GM18505 (cell line): Measurements from ENCODE around the gene TP53I3.
"Not testable (repeated sequence)": the region's sequence is repeated elsewhere in the genome, so short reads cannot be mapped to it uniquely, and the experiment has no call there.

Source experiments
- ATAC-seq: cut with Tn5 transposase; IDR thresholded peaks from one replicate; pipeline ENCODE4 v1.9.1; 2021; ENCODE audit not compliant: unreplicated experiment
- POLR2A ChIP-seq: IDR thresholded peaks from 4 replicates; pipeline ENCODE4 v1.6.1; 2011; ENCODE audit warnings: borderline replicate concordance; ENCODE audit not compliant: insufficient read depth, insufficient read length; ENCODE audit errors: extremely low read depth

TP53I3 gene

DNA sequence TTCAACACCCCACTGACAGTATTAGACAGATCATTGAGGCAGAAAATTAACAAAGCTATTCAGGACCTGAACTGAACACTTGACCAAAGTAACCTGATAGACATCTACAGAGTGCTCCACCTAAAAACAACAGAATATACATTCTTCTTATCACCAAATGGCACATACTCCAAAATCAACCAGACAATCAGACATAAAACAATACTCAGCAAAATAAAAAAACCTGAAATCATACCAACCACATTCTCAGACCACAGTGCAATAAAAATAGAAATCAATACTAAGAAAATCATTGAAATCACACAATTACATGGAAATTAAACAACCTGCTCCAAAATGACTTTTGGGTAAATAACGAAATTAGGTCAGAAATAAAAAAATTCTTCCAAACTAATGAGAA lies 22.7 kb upstream of the TP53I3 start:
- ATAC-seq, result no peak
- no peak for TF ChIP-seq POLR2A

DNA sequence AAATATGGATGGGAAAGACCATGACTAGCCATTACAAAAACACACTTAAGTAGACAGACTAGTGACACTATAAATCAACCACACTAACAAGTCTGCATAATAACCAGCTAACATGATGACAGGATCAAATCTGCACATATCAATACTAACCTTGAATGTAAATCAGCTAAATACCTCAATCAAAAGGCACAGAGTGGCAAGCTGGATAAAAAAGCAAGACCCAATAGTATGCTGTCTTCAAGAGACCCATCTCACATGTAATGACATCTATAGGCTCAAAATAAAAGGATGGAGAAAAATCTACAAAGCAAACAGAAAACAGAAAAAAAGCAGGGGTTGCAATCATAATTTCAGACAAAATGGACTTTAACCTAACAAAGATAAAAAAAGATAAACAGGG lies 22.2 kb upstream of the TP53I3 start:
- ATAC-seq, result no peak
- no peak for TF ChIP-seq POLR2A

DNA sequence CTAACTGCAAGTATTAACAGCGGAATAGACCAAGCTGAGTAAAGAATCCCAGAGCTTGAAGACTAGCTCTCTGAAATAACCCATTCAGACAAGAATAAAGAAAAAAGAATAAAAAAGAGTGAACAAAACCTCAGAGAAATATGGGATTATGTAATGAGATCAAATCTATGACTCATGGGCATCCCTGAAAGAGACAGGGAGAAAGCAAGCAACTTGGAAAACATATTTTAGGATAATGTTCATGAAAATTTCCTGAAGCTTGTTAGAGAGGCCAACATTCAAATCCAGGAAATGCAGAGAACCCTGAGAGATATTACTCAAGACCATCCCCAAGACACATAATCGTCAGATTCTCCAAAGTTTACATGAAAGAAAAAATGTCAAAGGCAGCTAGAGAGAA lies 21.2 kb upstream of the TP53I3 start:
- no peak for ATAC-seq
- TF ChIP-seq POLR2A, result no peak

DNA sequence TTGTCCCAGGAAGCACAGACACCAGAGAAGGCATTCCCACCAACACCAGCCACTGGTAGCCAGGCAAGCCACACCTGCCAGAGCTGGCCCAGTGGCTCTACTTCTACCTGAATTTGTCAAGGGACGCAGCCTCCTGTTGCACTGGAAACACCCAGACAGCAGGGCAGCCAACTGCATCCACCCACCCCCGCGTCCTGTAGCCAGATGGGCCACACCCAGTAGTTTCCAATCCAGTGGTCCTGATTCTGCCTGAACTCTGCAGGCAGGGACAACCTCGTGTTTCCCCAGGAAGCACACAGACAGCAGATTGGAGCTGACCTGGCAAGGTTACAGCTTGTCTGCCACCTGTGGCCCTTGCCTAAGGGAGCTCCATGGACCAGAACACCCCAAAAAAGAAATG lies 20.3 kb upstream of the TP53I3 start:
- TF ChIP-seq POLR2A, result no peak
- ATAC-seq, result no peak

DNA sequence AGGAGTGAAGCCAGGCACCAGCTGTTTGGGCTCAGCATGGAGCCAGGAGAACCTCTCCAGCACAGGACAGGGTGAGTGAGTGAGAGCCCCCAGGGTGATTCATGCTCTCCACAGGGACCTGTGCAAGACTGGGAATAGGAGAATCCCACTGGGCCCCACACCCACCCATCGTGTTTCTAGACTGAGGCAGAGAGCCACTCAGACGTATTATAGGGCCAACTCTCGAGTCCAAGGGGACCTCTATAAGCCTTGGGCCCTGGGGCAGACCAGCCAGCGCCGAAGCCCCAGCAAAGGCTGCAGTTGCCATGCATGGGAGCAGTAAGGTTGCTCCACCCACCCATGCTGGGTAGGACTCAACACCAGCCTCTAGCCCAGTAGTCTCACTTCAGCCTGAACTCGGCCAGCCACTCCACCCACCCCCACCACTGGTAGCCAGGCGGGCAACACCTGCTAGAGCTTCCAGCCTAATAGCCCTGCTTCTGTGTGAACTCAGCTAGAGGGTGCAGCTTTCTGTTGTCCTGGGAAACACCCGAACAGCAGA lies 19.5 kb upstream of the TP53I3 start:
- ATAC-seq, result no peak
- no peak for TF ChIP-seq POLR2A

DNA sequence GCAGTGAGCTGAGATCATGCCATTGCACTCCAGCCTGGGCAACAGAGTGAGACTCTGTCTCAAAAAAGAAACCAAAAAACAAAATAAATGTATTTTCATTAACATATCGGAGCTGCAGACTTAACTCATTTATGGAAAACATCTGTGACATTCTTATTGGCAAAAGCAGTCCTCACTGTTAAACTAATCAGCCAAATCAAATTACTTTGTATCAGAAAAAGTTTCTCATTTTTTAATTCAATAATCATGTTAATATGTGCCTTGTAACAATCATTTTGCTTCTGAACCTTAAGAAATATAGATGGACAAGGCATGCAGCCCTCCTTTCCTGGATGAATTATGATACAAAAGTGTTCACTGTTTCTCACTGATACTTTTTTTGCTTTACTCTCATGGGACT lies 18.0 kb upstream of the TP53I3 start:
- ATAC-seq, result no peak
- no peak for TF ChIP-seq POLR2A

DNA sequence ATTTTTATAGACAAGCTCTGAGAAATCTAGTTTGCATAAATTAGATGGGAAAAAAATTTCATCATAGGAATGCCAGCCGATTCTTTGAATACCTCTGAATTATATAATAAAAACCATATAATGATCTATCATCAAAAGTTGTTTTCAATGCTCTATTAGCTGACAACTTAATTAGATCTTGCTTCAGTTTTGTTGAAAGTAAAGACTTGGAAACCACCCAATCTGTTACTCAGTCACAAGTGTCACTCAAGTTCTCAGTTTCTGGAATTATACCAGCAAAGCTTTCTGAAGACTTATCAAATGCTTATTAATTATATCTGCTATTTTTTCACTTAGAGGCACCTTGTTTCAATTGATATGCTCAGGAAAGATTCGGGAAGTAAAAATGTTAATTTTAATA lies 17.4 kb upstream of the TP53I3 start:
- no peak for TF ChIP-seq POLR2A
- ATAC-seq, result no peak

DNA sequence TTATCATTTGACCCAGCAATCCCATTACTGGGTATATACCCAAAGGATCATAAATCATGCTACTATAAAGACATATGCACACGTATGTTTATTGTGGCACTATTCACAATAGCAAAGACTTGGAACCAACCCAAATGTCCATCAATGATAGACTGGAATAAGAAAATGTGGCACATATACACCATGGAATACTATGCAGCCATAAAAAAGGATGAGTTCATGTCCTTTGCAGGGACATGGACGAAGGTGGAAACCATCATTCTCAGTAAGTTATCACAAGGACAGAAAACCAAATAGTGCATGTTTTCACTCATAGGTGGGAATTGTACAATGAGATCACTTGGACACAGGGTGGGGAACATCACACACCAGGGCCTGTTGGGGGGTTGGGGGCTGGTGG lies 16.1 kb upstream of the TP53I3 start:
- not testable (repeated sequence) for ATAC-seq

DNA sequence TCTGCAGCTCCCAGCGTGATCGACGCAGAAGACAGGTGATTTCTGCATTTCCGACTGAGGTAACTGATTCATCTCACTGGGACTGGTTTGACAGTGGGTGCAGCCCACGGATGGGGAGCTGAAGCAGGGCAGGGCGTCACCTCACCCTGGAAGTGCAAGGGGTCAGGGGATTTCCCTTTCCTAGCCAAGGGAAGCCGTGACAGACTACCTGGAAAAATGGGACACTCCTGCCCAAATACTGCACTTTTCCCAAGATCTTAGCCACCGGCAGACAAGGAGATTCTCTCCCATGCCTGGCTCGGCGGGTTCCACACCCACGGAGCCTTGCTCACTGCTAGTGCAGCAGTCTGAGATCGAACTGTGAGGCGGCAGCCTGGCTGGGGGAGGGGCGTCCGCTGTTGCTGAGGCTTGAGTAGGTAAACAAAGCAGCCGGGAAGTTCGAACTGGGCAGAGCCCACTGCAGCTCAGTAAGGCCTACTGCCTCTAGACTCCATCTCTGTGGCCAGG lies 10.6 kb upstream of the TP53I3 start:
- ATAC-seq, result not testable (repeated sequence)

DNA sequence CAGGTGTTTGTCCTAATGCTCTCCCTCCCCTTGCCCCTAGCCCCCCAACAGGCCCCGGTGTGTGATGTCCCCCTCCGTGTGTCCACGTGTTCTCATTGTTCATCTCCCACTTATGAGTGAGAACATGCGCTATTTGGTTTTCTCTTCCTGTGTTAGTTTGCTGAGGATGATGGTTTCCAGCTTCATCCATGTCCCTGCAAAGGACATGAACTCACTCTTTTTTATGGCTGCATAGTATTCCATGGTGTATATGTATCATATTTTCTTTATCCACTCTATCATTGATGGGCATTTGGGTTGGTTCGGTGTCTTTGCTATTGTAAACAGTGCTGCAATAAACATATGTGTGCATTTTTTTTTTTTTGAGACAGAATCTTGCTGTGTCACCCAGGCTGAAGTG lies 8.6 kb upstream of the TP53I3 start:
- ATAC-seq, result not testable (repeated sequence)

DNA sequence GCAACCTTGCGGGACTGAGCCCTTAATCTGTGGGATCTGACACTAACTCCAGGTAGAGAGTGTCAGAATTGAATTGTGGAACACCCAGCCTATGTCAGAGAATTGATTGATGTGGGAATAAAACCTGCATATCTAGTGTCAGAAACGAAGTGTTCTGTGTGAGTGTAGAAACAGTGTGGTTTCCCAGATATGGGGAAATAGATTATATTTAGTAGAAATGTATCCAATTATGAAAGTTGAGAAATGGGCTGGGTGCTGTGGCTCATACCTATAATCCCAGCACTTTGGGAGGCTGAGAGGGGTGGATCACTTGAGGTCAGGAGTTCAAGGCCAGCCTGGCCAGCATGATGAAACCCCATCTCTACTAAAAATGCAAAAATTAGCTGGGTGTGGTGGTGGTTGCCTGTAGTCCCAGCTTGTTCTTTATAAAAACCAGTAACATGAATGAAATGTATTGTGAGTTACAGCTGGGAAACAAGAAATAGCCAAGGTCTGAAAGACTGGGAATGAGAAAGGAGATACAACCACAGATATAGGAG lies 4.3 kb upstream of the TP53I3 start:
- ATAC-seq, result no peak
- no peak for TF ChIP-seq POLR2A

DNA sequence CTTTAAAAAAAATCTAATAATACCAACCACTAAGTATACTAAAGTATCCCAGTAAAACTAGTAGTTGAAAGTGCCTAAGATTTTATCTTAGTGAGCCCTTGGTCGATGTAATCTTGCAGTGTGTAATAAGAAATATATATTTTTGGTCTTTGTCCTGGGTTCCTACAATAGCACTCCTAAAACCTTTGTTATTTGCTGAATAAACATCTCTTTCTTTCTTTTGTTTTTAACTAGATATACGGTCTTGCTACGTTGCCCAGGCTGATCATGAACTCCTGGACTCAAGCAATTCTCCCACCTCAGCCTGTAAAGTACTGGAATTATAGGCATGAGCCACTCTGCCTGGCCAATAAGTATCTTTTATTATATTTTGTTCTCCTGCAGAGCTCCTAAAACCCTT lies 2.4 kb upstream of the TP53I3 start:
- no peak for ATAC-seq
- no peak for TF ChIP-seq POLR2A

DNA sequence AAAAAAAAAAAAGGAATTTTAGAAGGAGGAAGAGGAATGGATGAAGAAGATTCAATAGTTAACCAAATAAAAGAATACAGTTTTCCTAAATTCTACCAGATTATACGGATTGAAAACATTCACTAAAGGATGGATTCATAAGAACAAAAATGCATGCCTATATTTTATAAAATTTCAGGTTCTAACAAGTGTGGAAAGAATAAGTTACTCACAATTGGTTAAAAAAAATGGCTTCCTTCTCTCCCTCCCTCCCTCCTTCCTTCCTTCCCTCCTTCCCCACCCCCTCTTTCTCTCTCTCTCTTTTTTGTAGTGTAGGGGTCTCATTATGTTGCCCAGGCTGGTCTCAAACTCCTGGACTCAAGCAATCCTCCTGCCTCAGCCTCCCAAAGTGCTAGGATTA lies 1.6 kb upstream of the TP53I3 start:
- no peak for TF ChIP-seq POLR2A
- no peak for ATAC-seq

DNA sequence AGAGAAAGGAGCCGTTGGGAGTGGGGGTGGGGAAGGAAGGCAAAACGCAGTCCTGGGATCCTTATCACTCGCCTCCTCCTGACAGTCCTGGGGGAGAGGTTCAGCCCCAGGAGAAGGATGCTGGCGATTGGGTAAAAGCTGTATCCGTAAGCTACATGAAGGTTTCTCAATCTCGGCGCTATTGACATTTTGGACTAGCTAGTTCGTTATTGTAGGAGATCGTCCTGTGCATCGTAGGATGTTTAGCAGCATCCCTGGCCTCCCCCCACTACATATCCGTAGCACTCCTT lies 511 bp upstream of the TP53I3 start:
- TF ChIP-seq POLR2A, result no peak
- ATAC-seq, result no peak

DNA sequence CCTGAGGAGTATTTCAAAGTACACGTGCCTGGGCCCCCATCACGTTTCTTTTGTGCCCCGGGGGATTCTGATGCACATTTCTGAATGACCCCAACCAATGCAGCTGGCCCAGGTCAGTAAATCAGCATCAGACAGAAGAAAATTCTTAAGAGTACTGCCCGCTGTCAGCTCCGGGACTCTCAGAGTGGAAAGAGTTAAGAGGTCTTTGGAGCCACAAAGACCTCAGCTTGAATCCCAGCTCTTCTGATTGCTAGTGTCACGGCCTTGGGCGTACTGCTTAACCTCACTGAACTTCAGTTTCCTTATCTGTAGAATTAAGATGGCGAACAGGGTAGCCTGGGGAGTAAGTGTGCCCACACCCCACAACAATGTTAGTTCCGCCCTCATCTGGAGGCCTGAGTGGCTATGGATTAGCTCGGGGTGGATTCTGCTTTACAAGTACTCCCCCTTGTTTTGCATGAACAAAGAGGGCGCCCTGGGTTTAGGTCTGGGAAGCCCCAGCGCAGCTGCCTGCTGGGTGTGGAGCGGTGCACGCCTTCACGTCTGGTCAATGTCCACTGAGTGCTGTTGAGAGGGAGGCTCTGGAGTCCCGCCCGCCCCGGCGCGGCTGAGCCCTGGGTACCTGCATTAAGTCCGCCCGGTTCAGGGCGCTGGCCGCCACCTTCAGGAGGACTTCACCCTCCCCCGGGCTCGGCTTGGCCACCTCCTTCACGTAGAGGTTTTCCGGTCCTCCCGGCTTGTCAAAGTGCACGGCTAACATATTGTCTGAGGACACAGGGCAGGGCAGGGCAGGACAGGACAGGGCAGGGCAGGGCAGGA lies 858 bp downstream of the TP53I3 start:
- peak; percentile 44 for TF ChIP-seq POLR2A
- ATAC-seq, result peak; percentile 72
